SK-N-DZ (cell line): ENCODE data around the gene CHKB.
"Not testable (repeated sequence)": the region's sequence is repeated elsewhere in the genome, so short reads cannot be mapped to it uniquely, and the experiment has no call there.

Source experiments
- DNase-seq: peaks from one replicate; pipeline ENCODE4 v3.0.0-alpha.2; 2015; ENCODE audit warnings: low spot score

The CHKB gene

DNA sequence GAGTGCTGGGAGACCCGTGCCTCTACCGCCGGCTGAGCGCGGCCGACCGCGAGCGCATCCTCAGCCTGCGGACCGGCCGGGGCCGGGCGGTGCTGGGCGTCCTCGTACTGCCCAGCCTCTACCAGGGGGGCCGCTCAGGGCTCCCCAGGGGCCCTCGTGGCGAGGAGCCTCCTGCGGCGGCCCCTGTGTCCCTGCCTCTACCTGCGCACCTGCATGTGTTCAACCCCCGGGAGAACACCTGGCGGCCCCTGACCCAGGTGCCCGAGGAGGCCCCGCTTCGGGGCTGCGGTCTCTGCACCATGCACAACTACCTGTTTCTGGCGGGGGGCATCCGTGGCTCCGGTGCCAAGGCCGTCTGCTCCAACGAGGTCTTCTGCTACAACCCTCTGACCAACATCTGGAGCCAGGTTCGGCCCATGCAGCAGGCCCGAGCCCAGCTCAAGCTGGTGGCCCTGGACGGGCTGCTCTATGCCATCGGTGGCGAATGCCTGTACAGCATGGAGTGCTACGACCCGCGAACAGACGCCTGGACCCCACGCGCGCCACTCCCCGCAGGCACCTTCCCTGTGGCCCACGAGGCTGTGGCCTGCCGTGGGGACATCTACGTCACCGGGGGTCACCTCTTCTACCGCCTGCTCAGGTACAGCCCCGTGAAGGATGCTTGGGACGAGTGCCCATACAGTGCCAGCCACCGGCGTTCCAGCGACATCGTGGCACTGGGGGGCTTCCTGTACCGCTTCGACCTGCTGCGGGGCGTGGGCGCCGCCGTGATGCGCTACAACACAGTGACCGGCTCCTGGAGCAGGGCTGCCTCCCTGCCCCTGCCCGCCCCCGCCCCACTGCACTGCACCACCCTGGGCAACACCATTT is 33.5 kb downstream of the CHKB start:
- no peak for DNase-seq

DNA sequence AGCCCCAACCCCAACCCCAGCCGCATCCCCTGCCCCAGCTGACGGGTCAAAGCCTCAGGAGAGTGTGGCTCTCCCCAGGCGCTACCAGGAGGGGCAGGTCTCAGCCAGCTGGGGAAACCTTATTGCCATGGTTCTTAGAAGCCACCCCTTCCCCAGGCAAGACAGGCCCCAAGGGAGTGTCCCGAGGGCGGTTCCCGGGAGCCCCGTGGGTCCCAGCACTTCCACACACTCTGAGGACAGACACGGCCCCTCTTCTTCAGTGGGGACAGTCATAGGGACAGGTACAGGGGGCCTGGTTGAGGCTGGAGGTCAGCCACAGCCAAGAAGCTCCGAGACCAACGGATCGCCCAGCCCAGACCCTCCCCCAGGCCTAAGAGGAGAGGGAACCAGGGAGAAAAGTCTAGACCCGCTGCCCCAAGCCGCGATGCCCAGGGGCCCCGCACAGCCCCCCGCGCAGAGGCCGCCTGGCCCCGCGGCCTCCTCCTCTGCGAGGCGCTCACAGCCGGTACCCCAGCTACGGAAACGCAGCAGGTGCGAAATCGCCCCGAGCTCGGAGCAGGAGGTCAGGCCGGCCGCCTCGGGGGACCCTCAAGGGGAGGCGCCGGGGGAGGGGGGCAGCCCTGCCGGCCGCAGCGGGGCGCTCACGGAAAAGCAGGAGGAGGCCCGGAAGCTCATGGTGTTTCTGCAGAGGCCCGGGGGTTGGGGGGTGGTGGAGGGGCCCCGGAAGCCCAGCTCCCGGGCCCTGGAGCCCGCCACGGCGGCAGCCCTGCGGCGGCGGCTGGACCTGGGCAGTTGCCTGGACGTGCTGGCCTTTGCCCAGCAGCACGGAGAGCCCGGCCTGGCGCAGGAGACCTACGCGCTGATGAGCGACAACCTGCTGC is 34.4 kb downstream of the CHKB start:
- no peak for DNase-seq

DNA sequence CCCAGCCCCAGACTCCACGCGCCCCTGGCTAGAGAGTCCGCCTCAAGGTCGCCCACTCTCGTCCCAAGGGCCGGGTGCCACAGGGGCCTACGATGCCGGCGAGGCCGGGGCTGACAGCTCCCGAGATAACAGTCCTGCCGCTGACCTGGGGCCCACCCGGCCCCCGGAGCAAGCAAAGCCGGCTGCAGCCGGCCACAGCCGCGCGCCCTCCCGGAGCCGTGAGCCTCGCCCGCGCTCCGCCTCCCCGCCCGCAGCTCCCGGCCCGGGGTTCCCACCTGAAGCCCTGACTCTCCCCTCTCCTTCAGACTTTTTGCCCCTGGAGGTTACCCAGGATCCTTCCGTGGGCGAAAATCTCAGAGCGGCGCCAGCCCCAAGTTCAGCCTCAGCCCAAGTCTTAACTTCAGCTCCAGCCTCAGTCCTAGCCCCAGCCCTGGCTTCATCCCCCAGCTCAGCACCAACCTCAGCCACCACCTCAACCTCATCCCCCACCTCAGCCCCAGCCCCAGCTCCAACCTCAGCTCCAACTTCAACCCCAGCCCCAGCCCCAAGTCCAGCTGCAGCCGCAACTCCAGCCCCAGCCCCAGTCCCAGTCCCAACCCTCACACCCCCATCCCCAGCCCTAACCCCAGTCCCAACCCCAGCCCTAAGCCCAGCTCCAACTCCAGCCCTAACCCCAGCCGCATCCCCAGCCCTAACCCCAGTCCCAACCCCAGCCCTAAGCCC is 35.2 kb downstream of the CHKB start:
- DNase-seq = no peak

DNA sequence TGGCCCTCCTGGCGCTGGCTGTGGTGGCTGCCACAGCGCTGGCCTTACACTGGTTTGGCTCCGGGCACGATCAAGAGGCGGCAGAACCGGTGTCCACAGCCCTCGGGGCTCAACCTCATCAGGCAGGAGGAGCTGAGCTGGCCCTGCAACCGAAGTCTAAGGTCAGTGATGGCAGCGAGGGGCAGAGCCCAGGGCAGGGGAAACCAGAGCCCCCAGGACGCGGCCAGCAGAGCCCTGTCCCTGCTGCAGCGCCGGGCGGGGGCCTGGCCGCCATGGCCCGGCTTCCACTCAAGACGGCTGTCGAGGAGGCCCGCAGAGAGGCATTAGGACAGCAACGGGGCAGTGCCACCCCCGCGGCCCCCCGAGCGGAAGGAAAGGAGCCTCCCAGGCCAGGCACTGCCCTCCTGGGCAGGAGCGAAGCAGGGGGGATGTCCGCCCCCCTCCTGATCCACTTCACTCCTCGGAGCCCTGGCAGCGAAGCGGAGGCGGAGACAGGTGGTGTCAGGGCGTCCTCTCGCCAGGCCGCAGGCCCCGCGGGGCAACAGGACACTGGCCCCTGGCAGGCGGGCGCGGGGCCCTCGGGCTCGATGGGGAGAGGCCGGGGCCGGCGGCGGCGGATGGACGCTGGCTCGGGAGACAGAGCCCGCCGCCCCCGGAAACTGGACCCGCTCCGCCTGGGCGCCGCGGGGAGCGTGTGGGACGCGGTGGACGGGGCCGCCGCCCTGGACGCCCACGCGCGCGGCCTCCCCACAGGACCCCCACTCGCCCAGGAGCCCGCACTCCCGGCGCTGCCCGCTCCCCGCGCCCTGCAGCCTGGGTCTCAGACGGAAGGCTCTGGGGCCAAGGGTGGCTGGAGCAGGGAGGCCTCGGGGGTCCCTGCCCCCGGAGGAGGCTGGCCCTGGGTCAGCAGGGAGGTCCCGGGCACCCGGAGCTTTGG is 36.1 kb downstream of the CHKB start:
- DNase-seq = no peak

DNA sequence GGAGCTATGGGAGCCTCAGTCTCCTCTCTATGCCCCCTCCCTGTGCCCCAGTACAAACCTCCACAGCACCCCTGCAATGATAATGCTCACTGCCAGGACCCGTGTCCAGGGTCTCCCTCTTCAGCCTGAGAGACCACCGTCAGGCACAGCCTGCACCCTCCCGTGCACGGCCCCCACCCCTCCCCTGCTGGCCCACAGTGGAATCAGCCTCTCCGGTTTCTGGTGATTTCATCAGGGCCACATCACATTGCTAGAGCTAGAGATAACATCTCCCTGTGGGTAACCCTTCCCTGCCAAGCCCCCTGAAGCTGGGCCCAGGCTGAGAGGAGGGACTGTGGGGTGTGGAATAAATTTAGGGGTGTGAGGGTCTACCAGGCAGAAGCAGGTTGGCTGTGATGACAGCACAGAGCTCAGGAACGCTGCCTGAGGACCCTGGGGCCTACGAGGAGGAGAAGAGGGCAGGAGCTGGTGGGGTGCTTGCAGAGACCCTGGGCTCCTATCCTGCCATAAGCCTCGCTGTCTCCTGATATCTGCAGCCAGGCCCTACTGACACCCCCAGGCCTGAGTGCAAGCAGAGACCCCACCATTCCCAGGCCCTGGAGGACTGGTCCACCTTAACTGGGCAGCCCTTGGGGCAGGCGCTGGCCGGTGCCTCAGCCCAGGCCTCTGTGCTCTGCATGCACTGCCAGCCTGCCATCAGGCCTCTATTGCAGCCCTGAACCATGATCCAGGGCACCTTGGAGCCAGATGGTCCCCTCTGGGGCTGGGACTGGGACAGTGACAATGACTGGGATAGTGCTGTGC is 36.9 kb downstream of the CHKB start, which contains the start of gene KLHDC7B:
KLHDC7B (plus strand) TSS at position 378 of the 804 bp plus-strand sequence; CDS start at position 723, 345 bp downstream.
- DNase-seq = no peak

DNA sequence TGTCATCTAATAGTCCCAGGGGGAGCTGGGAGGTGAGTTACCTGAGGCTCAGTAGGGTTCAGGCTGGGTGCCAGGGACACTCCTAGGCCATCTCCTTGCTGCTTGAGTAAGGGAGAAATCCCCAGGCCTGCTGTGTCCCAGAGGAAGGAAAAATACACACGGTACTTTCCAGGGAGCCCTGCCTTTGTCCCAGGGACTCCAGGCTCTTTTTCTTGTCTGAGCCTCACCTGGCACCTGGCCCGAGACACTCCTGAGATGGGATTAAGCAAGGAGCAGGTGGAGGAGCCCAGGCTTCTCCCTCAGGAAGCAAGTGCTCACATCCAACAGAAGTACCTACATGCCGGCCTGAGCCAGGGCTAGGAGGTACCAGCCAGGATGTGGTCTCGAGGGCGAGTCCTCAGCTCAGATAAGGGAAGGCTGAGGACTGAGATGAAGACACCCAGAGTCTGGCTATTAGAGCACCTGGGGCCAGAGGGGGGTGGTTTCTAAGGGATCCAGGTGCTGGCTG is 37.8 kb downstream of the CHKB start:
- no peak for DNase-seq

DNA sequence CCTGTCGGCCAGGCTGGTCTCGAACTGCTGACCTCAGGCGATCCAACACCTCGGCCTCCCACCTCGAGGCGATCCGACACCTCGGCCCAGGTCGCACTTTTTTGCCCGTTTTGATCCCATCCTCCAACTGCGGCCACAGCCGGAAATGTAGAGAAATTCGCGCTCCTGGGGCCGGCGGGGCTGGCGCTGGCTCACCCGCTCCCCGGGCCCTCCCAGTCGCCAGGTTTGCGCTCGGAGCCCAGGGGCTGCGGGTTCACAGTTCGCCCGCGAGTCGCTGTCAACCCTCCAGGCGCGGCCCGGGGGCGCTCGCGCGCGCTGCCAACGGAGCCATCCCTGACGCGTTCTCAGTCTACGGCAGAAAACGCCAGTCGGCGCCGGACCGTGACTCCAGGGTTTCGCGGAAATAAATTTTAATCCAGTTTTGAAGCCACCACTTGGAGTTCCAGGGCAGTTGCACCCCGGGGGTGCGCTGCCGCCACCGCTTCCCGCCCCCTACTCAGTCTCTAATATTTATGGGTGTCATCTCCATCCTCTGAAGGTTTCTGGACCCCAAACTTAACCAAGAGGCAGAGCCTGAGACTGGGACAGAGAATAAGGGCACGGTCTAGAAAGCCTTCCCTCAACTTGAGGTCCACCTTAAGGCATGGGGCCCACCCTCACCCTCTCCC is 38.4 kb downstream of the CHKB start:
- DNase-seq = peak; percentile 68

DNA sequence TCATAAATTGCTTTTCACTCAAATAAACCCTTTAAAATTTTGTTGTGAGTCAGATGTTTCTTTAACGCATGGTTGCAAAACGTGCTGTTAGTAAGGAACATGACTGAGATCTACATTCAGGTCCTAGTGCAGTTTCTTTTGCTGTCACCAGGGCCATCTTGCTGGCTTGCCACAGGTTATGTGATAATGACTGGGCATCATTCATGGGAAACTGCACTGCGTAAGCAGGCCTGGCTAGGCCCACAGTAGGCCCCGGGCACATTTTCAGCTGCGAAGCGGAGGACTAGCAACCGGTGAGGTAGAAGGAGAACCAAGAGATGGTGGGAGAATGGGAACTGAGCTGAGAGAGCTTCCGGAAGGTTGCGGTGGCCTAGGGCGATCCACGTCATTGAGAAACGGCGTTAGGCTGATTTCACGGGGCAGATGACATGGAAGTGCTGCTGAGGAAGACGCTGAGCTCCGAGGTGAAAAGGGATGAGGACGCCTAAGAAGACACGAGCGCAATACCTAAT is 40.2 kb downstream of the CHKB start:
- DNase-seq = no peak

DNA sequence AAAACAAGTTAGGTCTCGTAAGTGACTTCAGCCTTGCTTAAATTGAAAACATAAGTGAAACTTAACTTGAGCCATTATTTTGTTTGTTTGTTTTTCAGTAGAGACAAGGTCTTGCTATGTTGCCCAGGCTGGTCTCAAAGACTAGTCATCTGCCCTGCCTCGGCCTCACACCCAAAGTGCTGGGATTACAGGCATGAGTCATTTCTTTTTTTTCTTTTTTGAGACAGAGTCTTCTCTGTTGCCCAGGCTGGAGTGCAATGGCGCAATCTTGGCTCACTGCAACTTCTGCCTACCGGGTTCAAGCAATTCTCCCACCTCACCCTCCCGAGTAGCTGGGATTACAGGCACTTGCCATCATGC is 41.0 kb downstream of the CHKB start:
- not testable (repeated sequence) for DNase-seq

DNA sequence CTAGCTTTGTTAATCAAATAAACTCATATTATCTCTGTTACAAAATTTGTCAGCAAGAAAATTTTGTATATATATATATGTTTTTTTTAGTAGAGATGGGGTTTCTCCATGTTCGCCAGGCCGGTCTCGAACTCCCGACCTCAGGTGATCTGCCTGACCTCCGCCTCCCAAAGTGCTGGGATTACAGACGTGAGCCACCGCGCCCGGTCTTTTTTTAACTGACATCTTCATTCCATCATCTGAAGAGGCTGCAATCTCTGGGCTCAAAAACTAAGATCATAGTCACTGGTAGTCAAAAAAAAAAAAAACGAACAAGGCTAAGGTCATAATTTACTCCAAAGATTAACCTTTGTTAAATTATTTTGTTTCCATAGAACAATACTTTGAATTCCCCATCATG is 42.3 kb downstream of the CHKB start:
- no peak for DNase-seq

DNA sequence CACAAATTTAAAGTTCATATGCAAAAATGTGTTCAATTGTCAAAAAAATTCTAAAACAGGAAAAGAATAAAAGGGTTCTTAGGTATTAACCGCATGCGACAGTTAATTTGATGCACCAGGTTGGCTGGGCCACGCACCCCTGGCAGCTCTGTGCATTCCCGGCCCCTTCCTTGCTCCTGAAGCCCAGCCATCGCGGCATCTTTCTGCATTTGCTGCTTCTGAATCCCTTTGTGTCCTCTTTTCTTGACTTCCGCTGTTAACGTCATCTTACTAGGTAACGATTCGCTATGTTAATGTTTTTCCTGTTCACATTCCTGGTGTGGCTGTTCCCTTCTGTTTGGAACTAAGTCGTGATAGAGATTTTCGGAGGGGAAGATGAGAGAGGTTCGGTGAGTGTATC is 44.9 kb downstream of the CHKB start:
- DNase-seq = no peak

DNA sequence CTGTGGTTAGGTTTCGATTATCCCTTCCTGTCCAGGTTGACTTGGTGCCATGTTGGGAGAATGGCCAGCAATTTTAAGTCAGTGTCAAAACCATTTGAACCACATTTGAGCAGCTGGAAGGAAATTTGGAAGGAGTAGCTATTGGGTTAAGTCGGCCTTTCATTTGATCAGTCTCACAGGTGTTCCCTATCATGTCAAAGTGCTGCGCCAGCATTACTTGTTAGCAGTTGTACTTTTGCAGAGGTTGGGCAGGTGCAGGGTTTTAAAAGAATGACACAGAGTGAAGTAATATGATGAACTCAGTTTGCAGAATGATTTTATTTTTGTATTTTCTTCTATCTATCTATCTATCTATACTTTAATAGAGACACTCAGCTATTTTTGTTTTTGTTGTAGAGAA is 46.4 kb downstream of the CHKB start:
- no peak for DNase-seq

DNA sequence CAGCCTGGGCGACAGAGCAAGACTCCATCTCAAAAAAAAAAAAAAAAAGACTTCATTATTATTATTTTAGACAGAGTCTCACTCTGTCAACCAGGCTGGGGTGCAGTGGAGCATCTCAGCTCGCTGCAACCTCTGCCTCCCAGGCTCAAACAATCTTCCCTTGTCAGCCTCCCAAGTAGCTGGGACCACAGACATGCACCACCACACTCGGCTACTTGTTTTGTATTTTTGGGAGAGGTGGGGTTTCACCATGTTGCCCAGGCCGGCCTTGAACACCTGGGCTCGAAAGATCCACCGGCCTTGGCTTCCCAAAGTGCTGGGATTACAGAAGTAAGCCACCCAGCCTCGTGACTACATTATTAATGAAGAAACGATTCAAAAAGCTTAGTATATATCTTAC is 47.5 kb downstream of the CHKB start:
- no peak for DNase-seq

DNA sequence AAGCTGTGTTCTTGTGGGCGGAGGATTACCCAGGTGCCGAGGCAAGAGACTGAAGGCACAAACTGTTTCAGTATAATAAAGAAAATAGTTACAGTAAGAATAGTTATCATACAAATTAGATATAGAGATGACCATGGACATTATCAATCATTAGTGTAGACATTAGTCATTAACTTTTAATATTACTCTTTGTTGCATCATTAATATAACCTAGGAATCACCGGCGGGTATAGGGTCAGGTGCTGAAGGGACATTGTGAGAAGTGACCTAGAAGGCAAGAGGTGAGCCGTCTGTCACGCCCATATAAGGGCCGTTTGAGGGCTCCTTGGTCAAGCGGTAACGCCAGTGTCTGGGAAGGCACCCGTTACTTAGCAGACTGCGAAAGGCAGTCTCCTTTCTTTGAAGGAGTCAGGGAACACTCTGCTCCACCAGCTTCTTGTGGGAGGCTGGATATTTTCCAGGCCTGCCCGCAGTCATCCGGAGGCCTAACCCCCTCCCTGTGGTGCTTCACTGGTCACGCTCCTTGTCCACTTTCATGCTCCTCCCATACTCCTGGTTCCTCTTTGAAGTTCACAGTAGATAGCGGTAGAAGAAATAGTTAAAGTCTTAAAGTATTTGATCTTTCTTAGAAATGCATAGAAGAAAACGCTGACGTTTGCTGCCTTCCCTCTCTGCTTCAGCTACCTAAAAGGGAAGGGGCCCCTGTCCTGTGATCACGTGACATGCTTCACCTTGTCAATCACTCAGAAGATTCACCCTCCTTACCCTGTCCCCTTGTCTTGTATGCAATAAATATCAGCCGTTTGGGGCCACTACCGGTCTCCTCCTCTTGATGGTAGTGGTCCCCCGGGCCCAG is 48.6 kb downstream of the CHKB start:
- not testable (repeated sequence) for DNase-seq

DNA sequence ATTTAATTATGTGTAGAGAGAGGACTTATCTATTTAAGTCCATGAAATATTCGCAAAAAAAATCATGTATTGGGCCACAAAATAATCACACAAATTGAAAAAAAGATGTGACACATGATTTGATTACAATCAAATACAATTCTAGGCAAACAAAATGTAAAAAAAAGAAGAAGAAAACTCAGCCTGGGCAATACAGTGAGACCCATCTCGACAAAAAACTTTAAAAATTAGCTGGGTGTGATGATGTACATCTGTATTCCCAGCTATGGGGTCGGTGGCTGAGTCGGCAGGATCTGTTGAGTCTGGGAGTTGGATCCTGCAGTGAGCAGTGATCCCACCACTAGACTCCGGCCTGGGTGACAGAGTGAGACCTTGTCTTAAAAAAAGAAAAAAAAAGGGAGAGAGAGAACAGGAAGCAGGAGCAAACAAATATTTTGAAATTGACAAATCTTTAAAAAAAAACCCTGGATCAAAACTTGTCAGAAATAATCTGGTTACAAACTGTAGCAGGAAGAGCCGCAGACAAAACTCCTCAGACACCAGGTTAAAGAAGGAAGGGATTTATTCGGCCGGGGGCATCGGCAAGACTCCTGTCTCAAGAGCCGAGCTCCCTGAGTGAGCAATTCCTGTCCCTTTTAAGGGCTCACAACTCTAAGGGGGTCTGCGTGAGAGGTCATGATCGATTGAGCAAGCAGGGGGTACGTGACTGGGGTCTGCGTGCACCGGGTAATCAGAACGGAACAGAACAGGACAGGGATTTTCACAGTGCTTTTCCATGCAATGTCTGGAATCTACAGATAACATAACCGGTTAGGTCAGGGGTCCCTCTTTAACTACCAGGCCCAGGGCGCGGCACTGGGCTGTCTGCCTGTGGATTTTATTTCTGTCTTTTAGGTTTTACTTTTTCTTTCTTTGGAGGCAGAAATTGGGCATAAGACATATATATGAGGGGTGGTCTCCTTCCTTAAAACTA is 49.5 kb downstream of the CHKB start:
- no peak for DNase-seq

DNA sequence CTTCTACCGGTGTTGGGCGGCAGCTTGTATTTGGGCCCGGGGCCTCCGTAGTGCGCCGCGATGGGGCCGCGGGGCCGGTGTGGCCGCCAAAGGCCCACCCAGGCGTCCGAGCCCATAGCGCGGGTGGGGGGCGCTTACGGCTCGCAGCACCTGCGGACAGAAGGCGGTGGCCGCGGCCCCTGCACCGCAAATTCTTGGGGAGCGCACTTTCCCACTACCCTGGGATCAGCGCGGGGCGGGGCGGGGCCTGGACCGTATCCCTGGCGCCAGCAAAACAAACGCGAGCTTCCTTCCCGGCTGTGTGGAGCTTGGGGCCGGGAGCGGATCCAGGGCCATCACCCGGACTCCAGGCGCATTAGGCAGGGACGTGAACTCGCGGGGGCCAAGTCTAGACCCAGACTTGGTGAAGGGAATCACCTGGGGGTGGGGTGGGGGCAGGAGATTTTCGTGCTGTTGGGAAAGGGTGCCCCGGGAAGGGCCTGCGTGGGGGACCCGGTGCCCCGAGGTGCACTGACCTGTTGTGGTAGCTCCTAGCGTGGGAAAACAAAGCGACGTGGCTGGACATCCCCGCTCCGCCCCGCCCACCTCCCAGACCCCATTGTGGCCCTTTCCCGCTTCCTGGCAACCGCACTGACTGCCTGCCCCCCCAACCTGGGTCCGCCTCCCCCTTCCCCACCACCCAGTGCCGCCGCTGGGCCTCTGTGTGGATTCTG is 50.5 kb downstream of the CHKB start:
- DNase-seq = no peak
